Stomach (tissue), 4 donors: ENCODE data around the gene COPZ2.
"Not testable (repeated sequence)": the region's sequence is repeated elsewhere in the genome, so short reads cannot be mapped to it uniquely, and the experiment has no call there.

ENCODE experiments used
- EP300 ChIP-seq: sonication (generic); formaldehyde crosslinking; IDR thresholded peaks from one replicate; pipeline ENCODE4 v1.6.1; 2017; ENCODE audit warnings: antibody characterized with exemption
- POLR2A ChIP-seq, 4 donors: fragments of 450-650 bp; IDR thresholded peaks; one replicate each; pipeline ENCODE4 v1.6.1; 2016; ENCODE audit warnings: antibody characterized with exemption in 4 of 4, control low read depth in 2 of 4, mild to moderate bottlenecking in 1 of 4, moderate library complexity in 1 of 4
- POLR2AphosphoS5 ChIP-seq, 3 donors: sonication (generic); formaldehyde crosslinking; IDR thresholded peaks; one replicate each; pipeline ENCODE4 v1.6.1; 2016; ENCODE audit warnings: antibody characterized with exemption in 3 of 3
- TF ChIP-seq, protein P1 (sequence below), 7 experiments: fragments of 450-650 bp in 4 of 7; fragments of 200-600 bp in 3 of 7; sonication (generic) in 3 of 7; IDR thresholded peaks; one replicate each; pipeline ENCODE4 v1.5.1; 2016 to 2019; ENCODE audit warnings: antibody characterized with exemption in 7 of 7, control low read depth in 2 of 7, mild to moderate bottlenecking in 1 of 7

DNA sequence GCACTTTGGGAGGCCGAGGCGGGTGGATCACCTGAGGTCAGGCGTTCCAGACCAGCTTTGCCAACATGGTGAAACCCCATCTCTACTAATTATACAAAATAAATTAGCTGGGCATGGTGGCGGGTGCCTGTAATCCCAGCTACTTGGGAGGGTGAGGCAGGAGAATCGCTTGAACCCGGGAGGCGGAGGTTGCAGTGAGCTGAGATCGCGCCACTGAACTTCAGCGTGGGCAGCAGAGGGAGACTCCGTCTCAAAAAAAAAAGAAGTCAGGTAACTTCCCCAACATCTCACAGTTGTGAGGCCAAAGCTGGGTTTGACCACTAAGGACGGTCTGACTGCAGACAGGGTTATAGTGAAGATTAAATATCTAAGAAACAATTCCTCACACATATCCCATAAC lies 2.9 kb downstream of the COPZ2 start:
- TF ChIP-seq, protein P1, sequence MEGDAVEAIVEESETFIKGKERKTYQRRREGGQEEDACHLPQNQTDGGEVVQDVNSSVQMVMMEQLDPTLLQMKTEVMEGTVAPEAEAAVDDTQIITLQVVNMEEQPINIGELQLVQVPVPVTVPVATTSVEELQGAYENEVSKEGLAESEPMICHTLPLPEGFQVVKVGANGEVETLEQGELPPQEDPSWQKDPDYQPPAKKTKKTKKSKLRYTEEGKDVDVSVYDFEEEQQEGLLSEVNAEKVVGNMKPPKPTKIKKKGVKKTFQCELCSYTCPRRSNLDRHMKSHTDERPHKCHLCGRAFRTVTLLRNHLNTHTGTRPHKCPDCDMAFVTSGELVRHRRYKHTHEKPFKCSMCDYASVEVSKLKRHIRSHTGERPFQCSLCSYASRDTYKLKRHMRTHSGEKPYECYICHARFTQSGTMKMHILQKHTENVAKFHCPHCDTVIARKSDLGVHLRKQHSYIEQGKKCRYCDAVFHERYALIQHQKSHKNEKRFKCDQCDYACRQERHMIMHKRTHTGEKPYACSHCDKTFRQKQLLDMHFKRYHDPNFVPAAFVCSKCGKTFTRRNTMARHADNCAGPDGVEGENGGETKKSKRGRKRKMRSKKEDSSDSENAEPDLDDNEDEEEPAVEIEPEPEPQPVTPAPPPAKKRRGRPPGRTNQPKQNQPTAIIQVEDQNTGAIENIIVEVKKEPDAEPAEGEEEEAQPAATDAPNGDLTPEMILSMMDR (IDR thresholded peaks at IDR 0.05) = not testable (repeated sequence)
- not testable (repeated sequence) for TF ChIP-seq POLR2AphosphoS5 (IDR thresholded peaks at IDR 0.05); POLR2A (IDR thresholded peaks at IDR 0.05); EP300
